ENCODE results near the gene CRADD. TPM values are rescaled to one million over a fixed set of nuclear protein-coding genes. Genes with fewer than 3 reads are reported as not detected.
"Not testable (repeated sequence)": the region's sequence is repeated elsewhere in the genome, so short reads cannot be mapped to it uniquely, and the experiment has no call there.

CRADD gene
- total RNA-seq, 1 donor from 2014 or later: 39.5 TPM

DNA sequence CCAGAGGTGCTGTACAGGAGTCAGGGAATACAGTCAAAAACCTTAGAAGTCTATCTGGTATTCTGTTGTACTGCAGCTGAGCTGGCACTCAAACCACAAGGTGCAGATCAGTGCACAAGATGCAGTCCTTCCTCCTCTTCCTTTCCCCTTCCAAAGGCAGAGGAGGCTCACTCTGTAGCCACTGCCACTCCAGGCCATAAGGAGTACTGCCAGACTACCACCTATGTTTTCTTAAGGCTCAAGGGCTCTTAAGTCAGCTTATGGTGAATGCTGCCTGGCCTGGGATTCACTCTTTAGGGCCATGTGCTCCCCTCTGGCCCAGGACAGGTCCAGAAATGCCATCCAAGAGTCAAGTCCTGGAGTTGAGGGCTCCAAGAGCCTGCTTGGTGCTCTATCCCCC, 200.3 kb downstream of the CRADD start:
- no peak for DNase-seq

- no peak for DNase-seq
These were observed 202.6 kb downstream of the CRADD start for GRCh38 chr12:93879476-93880421.

DNA sequence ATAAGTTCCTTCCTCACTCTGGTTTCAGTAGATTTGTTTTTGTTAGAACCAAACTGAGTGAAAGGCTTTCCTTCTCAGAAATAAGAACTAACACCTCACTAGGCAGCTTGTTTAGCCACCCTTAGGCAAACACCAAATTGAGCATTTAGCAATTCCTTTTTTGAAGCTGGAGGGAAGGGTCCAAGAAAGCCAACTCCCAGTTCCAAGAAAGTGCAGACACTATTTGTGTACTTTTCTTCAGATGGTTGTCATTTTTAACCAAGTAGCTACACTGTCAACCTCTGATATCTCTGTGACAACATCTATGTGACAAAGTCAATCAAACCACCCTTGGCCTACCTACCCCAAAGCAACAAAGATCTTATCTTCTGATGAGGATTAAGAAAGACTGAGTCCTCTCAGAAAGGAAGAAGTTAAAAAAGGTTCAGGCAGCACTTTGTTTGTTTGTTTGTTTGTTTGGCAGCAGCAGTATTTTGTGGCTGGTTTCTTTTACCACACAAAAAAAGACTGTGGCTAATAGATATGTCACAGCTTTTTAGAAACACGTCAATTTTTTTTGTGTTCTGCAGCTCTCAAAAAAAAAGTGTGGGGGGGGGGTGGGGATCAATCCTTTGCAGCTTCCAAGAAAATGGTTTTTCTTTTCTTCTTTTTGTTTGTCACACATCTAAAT, 203.8 kb downstream of the CRADD start:
- no peak for DNase-seq

DNA sequence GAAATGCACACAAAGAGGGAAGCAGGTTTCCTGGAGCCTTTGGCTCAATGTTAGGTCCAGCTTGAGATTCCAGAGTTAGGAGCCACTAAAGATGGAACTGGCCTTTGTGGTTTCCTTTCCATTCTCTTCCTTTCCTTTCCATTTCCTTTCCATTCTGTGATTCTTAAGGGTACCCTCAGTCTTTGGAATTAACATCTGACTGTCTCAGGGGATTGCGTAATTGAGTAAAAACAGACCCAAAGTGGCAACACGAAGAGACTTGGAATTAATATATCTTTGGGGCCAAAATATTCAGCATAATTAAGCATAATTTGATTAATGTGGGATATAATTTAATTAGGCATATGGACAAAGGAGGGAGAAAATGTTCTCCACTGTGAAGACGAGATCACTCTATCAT, 205.6 kb downstream of the CRADD start:
- no peak for DNase-seq

DNA sequence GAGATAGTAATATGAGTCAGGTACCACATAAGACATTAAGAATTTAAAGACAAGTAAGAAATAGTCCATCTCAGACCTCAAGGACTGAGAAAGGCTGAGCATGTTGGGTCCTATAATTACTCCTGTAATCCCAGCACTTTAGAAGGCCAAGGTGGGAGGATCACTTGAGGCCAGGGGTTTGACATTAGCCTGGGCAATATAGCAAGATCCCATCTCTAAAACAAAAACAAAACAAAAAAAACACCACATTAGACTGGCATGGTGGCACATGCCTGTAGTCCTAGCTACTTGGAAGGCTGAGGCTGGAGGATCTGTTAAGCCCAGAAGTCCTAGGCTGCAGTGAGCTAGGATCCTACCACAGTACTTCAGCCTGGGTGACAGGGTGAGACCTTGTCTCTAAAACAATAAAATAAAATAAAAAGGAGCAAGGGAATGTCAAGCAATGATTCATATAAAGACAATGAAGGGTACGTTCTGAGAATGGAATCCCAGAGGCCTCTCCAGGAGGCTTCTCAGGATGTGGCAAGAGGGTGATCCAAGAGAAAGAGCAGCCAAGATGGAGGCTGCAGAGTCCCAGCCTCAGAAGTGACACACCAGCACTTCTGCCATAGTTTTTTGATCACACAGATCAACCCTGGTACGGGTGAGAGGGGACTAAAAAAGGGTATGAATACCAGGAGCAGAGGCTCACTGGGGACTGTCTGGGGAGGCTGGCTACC, 206.4 kb downstream of the CRADD start:
- DNase-seq: no peak

- DNase-seq: no peak
These were observed 207.8 kb downstream of the CRADD start for GRCh38 chr12:93884794-93885460.

- not testable (repeated sequence) for DNase-seq
These were observed 208.9 kb downstream of the CRADD start for GRCh38 chr12:93885973-93886532.

DNA sequence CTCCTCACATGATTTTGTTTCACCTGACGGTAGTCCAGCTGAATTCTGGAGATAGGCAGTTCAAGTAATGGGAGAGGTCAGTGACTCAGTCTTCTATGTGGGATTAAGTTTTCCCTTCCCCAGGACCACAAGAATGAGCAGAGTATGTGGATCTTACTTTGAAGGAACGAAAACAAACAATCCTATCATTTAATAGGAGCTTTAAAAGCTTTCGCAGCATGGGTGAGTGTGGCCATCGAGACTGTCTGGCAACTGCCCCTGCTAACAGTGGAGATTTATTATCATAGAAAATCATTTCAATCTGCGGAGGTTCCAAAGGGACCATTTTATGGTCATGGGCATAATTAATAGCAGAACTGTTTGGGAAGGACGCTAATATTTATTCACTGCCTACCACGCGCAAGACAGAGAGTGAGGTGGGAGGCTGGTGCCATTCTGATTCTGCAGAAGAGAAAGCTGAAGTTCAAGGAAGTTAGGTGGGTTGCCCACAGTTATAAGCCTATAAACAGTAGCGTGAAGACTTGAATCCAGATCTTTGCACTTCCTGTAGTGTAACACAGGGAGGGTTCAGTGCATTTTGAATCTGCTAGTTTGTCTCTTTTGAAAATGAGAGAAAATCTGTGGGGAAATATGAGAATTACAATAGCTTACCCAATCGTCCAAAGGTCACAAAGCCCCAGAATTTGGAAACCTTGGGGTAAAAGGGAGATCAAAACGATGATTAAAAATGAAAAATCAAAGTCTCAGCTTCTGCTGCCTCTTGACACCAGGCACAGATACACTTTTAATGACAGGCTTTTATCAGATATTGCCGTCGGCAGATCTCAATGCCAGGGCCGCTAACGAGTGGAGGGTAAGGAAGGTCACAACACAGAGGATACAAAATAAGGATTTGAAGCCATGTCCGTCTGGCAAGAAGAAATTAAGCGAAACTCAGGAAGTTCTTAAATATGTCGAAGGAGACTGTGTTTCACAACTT, 209.6 kb downstream of the CRADD start:
- DNase-seq: no peak

- no peak for DNase-seq
These were observed 211.8 kb downstream of the CRADD start for GRCh38 chr12:93888964-93889363.

DNA sequence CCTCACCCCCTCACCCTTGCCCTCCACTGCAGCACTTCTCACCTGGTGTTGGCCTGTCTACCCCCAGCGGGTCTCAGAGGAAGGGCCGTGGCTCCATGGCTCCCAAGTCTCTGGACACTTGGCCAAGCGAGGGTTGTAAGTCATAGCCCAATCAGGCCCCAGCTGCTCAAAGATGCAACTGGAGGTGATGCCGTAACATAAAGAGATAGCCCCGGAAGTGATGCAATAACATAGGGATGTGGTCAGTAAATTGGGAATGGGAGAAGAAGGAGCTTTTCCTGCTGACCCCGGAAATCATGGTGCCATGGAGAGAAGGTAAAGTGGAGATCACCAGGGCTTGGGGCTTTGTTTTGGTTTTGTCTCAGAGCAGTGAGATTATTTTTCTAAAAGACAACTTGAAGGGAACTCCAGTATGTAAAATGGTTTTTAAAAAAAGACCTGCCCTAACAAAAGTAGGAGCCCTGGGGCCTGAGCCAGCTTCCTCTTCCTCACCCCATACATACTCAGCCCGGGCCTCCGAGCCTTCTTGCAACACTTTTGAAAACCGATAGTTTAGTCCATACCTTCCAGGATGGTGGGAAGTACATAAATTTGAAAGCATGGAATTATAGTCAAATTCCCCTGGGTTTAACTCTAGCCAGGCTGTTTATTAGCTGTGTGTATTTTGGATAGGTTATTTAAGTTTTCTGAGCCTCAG, 212.5 kb downstream of the CRADD start:
- no peak for DNase-seq

GRCh38 chr12:93892423-93893268, 215.5 kb downstream of the CRADD start:
- DNase-seq: peak; percentile 58

DNA sequence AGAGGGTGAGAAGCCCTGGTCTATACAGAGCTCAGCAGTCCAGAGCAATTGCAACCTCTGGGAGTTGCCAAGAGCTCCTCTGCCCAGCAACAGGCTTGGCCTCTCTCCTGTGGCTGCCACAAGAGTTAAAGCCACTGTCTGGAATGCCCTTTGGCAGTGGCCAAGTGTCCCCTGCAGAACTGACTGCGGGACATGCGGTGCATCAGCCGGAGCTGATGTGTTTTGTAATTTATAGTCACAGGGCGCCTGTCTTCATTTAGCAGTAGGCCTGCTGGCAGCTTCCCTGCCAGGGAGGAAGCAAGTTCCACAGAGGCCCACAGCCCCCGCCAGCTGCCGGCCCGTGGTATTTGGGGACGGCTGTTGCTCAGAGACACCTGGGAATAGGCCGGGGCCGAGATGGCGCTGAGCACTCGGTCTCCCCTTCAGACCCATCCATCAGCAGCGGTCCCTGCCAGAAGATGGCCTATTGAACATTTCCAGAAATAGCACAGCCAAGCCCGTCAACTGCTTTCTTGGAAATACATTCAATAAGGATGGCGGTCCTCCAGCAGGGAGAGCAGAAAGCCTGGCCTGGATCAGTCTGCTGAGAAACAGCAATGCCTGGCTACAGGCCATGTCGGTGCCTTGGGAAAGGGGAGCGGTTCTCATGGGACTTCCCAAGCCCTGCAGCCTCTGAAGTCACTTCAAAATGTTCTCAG, 217.4 kb downstream of the CRADD start:
- DNase-seq: peak; percentile 97

DNA sequence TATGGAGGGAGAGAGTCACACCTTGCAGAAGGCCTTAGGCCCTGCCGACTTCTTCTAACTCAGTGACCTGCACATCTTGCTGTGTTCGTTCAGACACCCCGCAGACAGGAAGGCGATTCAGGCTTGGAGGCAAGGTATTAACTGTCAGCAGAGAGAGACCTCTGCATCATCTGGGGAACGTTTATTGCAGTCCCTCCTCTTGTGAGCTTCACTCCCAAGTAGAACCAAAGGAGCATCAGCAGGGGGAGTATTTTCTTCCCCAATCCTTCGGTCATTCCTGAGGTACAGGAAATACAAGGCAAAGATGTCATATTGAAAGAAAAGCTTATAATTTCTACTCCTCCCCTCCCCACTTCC, 217.9 kb downstream of the CRADD start:
- peak; percentile 74 for DNase-seq

DNA sequence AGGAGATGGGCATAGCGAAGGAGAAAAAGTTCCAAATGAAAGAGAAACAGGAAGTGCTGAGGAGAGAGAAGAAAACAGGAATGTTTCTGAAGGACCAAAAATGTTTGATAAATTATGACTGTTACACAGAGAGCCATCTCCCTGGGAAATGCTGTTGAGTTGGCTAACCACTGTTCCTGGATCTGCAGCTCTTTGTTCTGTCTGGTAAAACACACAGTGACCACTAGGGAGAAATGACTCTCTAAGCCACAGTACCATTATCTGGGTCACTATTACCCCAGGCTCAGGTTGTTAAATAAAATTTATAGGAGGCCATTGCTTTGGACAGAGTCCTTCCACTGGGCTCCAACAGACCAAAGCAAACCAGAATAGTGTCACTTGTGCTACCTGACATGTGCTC, 219.3 kb downstream of the CRADD start:
- no peak for DNase-seq

- DNase-seq: no peak
These were observed 219.8 kb downstream of the CRADD start for GRCh38 chr12:93896952-93897351.

DNA sequence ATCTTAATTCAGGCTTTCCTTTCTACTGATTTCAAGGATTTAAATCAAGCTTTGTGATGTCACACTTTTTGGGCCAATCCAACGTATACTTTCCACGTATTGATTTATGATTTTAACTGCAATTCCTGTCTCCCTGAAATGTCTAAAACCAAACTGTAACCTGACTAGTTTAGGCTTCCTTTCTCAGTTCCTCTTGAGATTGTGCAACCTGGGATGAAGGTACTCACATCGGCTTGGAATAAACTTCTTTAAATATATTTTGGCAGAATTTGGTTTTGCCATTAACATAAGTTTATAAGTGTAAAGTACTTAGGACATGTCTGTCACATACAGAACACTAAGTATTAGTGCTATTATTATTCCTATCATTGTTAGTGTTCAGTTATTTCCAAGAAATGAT, 224.6 kb downstream of the CRADD start:
- DNase-seq: no peak

GRCh38 chr12:93902192-93902591, 225.0 kb downstream of the CRADD start:
- no peak for DNase-seq

DNA sequence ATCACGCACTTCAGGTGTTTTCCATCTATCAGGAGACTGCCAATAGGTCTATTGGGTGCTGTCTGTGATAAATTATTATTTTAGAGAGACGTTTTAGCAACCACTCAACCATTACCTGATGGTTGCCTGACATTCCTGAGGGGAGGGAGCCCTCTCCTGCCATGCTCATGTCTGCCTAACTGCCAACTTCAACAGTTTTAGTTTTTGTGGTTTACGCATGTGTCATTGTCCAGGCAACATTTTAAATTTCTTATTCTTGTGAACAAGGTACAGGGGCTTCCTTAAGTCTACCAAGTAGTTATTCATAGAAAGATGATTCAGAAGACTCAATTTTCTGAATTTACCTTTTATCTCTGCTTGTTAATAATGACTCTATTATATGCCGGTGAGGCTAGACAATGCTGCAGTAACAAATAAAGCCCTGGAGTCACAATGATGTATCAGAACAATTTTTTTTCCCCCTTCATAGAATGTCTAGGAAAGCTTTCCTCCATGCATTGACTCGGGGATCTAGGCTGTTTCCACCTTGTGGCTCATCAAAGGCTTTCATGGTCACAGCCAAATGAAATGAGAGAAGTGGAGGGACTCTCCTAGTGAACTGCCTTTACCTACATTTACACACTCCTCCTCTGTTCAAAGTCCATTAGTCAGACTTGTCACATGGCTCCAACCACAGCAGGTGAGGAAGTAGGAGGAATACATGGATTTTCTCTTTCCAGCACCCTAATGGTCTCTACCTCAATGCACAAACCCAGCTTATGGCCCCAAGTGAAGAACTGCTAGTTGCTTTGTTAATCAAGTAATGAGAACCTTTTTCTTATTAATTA, 225.8 kb downstream of the CRADD start:
- no peak for DNase-seq

All from tongue (tissue), 2 donors.